Sigmoid colon (tissue), 7 donors: ENCODE measurements around the gene KRT75. TPM values are rescaled to one million over a fixed set of nuclear protein-coding genes. Genes with fewer than 3 reads are reported as not detected.

Experiments
- DNase-seq: peaks from one replicate; pipeline ENCODE4 v3.0.0-alpha.2; 2019
- H3K27ac ChIP-seq, 4 donors: fragments of 200-600 bp; sonication (generic); one replicate each; pipeline ENCODE4 v1.5.1; 2016 to 2019; ENCODE audit warnings: mild to moderate bottlenecking in 1 of 4
- H3K27me3 ChIP-seq, 3 donors: fragments of 200-600 bp; sonication (generic); one replicate each; pipeline ENCODE4 v1.5.1; 2019; ENCODE audit warnings: mild to moderate bottlenecking in 1 of 3
- H3K36me3 ChIP-seq, 4 donors: fragments of 200-600 bp; sonication (generic); one replicate each; pipeline ENCODE4 v1.5.1; 2016 to 2019
- H3K4me1 ChIP-seq, 4 donors: fragments of 200-600 bp; sonication (generic); one replicate each; pipeline ENCODE4 v1.5.1; 2017 to 2019
- H3K4me3 ChIP-seq, 4 donors: fragments of 200-600 bp; sonication (generic); one replicate each; pipeline ENCODE4 v1.5.1; 2017 to 2019; ENCODE audit warnings: mild to moderate bottlenecking in 2 of 4, moderate library complexity in 1 of 4
- H3K9me3 ChIP-seq, 4 donors: fragments of 200-600 bp in 3 of 4; sonication (generic) in 3 of 4; one replicate each; pipeline versions ENCODE4 v1.5.1 to v1.6.1; 2013 to 2019
- EP300 ChIP-seq, 4 donors: sonication (generic); formaldehyde crosslinking; IDR thresholded peaks; one replicate each; pipeline ENCODE4 v1.6.1; 2017; ENCODE audit warnings: antibody characterized with exemption in 4 of 4
- POLR2A ChIP-seq, 2 donors: fragments of 450-650 bp; IDR thresholded peaks; one replicate each; pipeline ENCODE4 v1.6.1; 2016; ENCODE audit warnings: antibody characterized with exemption in 2 of 2, mild to moderate bottlenecking in 2 of 2, moderate library complexity in 2 of 2
- POLR2AphosphoS5 ChIP-seq, 4 donors: sonication (generic); formaldehyde crosslinking; IDR thresholded peaks; one replicate each; pipeline ENCODE4 v1.6.1; 2017; ENCODE audit warnings: antibody characterized with exemption in 4 of 4
- WGBS, 2 donors: extraction: QIAGEN DNeasy Blood & Tissue Kit; methylation state at CpG; one replicate each; pipeline ENCODE4 v1.1.7; 2013; 5-methylcytosine and 5-hydroxymethylcytosine counted together
- intact Hi-C: fragments of 100-400 bp; cut with DNase I; formaldehyde crosslinking; loops from one replicate; pipeline ENCODE4 v1.15.1; 2023
- polyA plus RNA-seq, 3 donors: library from polyadenylated mRNA; stranded (reverse); fragments of 200-250 nt; gene quantifications; one replicate each; pipeline ENCODE4 v1.2.3, GENCODE V29; 2013
- total RNA-seq, 4 donors: library from RNA; depleted of rRNA; stranded (reverse); fragments of >200 nt; gene quantifications; one replicate each; pipeline ENCODE4 v1.1.0, GENCODE V29; 2016
- TF ChIP-seq, protein P1 (sequence below), 4 experiments: fragments of 450-650 bp in 3 of 4; fragments of 200-600 bp in 1 of 4; IDR thresholded peaks; one replicate each; pipeline ENCODE4 v1.5.1; 2016 to 2019; ENCODE audit warnings: antibody characterized with exemption in 4 of 4, mild to moderate bottlenecking in 3 of 4, moderate library complexity in 2 of 4
- donor health status: healthy with polysubstance abuse.
- donor health status: Bipolar disorder and iron deficiency.
- donor health status: healthy.

KRT75 gene
- total and polyA plus RNA-seq, 7 donors: 0.04 TPM; not detected in 6

DNA sequence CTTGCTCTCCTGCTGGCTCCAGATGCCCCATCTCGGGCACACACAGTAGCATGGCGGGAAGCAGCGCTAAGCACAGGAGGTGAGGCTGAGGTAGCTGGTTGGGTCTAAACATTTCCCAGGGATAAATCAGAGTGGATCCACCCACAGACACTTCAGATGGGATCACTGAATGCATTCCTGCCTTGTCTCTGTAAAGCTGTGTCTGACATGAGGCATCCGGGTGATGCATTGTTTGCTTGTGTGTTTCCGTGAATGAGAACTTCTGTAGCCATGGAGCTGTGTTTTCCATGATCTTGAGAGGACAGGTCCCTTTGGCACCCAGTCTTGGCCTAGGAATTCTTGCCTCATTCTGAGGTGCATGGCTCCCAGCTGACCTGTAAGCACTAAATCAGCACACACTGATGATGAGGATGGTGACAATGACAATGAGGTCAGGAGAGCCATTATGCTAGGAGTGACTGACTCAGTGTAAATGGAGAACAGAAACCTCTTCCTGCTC is 6.7 kb upstream of the KRT75 start:
- Histone ChIP-seq H3K4me3 (no peak overlapping the region), H3K27ac (peak overlapping the region in 1 of 4 donors; percentile 17), H3K4me1 (peaks cover 0 to 32% (median 17%) of the 10 kb centered on the region in 4 donors), H3K36me3 (no peaks in the 10 kb centered on the region), H3K9me3 (no peaks in the 10 kb centered on the region), H3K27me3 (no peaks in the 10 kb centered on the region)
- 94 to 97% methylated on average over 5 of the region's 5 CpGs for WGBS, 2 donors
- DNase-seq: no peak
- TF ChIP-seq POLR2A (IDR thresholded peaks at IDR 0.05): no peak
- no peak for TF ChIP-seq POLR2AphosphoS5 (IDR thresholded peaks at IDR 0.05)
- no peak for TF ChIP-seq EP300 (IDR thresholded peaks at IDR 0.05)
- TF ChIP-seq, protein P1, sequence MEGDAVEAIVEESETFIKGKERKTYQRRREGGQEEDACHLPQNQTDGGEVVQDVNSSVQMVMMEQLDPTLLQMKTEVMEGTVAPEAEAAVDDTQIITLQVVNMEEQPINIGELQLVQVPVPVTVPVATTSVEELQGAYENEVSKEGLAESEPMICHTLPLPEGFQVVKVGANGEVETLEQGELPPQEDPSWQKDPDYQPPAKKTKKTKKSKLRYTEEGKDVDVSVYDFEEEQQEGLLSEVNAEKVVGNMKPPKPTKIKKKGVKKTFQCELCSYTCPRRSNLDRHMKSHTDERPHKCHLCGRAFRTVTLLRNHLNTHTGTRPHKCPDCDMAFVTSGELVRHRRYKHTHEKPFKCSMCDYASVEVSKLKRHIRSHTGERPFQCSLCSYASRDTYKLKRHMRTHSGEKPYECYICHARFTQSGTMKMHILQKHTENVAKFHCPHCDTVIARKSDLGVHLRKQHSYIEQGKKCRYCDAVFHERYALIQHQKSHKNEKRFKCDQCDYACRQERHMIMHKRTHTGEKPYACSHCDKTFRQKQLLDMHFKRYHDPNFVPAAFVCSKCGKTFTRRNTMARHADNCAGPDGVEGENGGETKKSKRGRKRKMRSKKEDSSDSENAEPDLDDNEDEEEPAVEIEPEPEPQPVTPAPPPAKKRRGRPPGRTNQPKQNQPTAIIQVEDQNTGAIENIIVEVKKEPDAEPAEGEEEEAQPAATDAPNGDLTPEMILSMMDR (IDR thresholded peaks at IDR 0.05): no peak
- intact Hi-C loops: no loop called here

DNA sequence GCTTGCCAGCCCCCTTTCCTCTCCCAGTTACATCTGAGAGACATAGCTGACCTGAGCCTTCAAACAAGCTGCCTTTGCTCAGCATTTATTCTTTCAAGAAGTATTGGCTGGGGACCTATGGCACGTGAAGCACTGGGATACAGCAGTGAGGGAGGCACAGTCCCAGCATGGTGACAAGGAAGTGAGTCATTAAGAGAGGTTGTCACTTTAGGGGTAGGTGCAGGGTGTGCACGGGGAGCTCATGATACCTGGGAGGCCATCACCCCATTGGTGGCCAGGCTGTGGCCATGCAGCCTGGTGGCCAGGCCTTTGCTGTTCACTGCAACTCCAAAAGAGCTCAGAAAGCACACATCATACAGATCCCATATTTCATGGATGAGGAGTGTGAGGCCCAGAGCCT is 5.7 kb upstream of the KRT75 start:
- Histone ChIP-seq H3K36me3 (no peaks in the 10 kb centered on the region), H3K27ac (no peak overlapping the region), H3K9me3 (no peaks in the 10 kb centered on the region), H3K4me3 (no peak overlapping the region), H3K4me1 (peaks cover 0 to 39% (median 20%) of the 10 kb centered on the region in 4 donors), H3K27me3 (no peaks in the 10 kb centered on the region)
- WGBS, 2 donors: 64 to 70% methylated on average over 2 of the region's 2 CpGs
- intact Hi-C loops: no loop called here
- no peak for DNase-seq
- no peak for TF ChIP-seq EP300 (IDR thresholded peaks at IDR 0.05)
- TF ChIP-seq, protein P1 (IDR thresholded peaks at IDR 0.05): no peak
- no peak for TF ChIP-seq POLR2A (IDR thresholded peaks at IDR 0.05)
- TF ChIP-seq POLR2AphosphoS5 (IDR thresholded peaks at IDR 0.05): no peak

DNA sequence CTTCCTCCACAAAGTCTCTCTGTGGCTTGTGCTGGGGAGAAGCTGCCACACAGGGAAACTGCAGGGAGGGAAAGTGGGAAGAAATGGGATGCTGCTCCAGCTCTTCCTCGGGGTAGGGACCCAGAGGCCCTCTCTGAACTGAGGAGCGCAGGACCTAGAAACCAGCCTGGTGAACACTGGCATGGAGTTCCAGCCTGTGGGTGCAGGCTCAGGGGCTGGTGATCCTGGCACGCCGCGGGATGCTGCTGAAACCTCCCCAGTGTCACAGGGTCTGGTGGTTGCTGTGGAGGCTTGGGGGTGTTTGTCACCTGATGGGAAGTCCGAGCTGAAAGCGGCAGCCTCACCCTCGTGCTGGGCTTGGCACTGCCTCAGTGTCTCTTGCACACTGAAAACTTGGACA is 5.2 kb upstream of the KRT75 start:
- TF ChIP-seq, protein P1 (IDR thresholded peaks at IDR 0.05): no peak
- TF ChIP-seq EP300 (IDR thresholded peaks at IDR 0.05): no peak
- no peak for TF ChIP-seq POLR2AphosphoS5 (IDR thresholded peaks at IDR 0.05)
- TF ChIP-seq POLR2A (IDR thresholded peaks at IDR 0.05): no peak

DNA sequence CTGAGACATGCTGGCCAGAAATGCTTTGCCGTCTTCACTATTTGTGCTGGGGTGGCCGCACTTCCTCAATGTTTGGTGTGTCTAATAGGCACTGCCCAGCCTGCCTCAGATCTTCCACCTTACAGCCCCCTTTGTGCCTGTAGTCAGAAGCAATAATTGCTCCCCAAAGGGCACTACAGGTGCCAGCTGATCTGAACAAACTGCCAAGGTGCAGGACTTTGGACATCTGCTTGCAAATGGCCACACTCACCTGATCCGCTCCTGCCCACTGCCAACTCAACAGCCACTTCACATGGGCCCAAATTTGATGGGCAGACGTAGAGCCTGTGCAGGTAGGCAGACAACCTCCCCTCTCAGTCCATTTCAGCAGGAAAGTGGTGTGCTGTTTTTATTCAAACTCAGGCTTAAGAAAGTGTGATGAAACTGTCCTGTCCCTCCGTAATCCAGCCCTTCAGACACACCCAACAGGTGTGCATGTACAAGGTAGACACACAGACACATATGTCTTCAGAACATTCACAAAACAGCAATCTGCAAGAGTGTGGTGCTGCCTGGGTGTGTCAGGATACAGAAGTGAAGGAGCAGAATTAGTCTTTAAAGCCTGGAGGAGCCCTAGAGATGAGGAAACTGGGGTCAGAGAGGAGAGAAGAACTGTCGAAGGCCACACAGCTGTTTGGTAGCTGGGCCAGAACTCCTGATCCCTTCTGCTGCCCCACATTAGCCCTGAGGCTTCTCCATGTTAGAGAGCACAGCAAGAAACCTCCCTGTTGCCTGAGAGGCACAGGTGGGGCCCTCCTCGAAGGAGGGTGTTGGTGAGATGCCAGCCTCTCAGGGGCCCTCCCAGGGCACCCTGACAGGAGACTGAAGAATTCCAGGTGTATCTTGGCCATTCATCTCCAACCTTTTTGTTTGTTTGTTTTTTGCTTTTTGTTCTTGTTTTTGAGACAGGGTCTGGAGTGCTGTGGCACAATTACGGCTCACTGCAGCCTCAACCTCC is 4.4 kb upstream of the KRT75 start:
- no peaks in the 10 kb centered on the region for H3K36me3 ChIP-seq
- intact Hi-C loops: no loop called here
- H3K4me3 ChIP-seq: no peak overlapping the region
- no peak for DNase-seq
- H3K9me3 ChIP-seq: no peaks in the 10 kb centered on the region
- 58 to 79% methylated on average over 8 of the region's 8 CpGs for WGBS, 2 donors
- H3K27ac ChIP-seq: no peak overlapping the region
- TF ChIP-seq POLR2AphosphoS5 (IDR thresholded peaks at IDR 0.05): no peak
- no peak for TF ChIP-seq POLR2A (IDR thresholded peaks at IDR 0.05)
- TF ChIP-seq EP300 (IDR thresholded peaks at IDR 0.05): no peak
- TF ChIP-seq, protein P1 (IDR thresholded peaks at IDR 0.05): no peak
- no peaks in the 10 kb centered on the region for H3K27me3 ChIP-seq
- peaks cover 0 to 39% (median 20%) of the 10 kb centered on the region in 4 donors for H3K4me1 ChIP-seq

More for the DNA sequence above, 5.2 kb upstream of the KRT75 start:
- Histone ChIP-seq H3K9me3 (no peaks in the 10 kb centered on the region), H3K36me3 (no peaks in the 10 kb centered on the region), H3K4me3 (no peak overlapping the region), H3K27me3 (no peaks in the 10 kb centered on the region), H3K27ac (no peak overlapping the region), H3K4me1 (peaks cover 0 to 39% (median 20%) of the 10 kb centered on the region in 4 donors)
- no peak for DNase-seq
- intact Hi-C loops: no loop called here
- WGBS, 2 donors: 78 to 81% methylated on average over 8 of the region's 8 CpGs
